Osteoblast (primary cell): ENCODE results near the gene TCF4. TPM values are rescaled to one million over a fixed set of nuclear protein-coding genes. Genes with fewer than 3 reads are reported as not detected.
A peak's percentile ranks its signal among the peaks of the same experiment; 100 is the strongest.

Source experiments
- DNase-seq: peaks from one replicate; pipeline ENCODE4 v3.0.0; 2011; ENCODE audit warnings: low spot score, mixed read lengths; ENCODE audit not compliant: insufficient read length; ENCODE audit errors: missing footprints
- H2AFZ ChIP-seq: 2 replicates; pipeline ENCODE4 v1.6.0; 2011; ENCODE audit warnings: mild to moderate bottlenecking, low read length
- H3K27ac ChIP-seq: 2 replicates; pipeline ENCODE4 v1.5.1; 2011; ENCODE audit warnings: mild to moderate bottlenecking, low read depth, low read length, moderate library complexity
- H3K27me3 ChIP-seq: 2 replicates; pipeline ENCODE4 v1.6.0; 2012; ENCODE audit warnings: mild to moderate bottlenecking, control low read depth, inconsistent platforms, low read length, moderate library complexity; ENCODE audit not compliant: insufficient read depth
- H3K36me3 ChIP-seq: 2 replicates; pipeline ENCODE4 v1.5.1; 2011; ENCODE audit warnings: mild to moderate bottlenecking, low read length, control low read depth, moderate library complexity; ENCODE audit not compliant: insufficient read depth
- H3K4me1 ChIP-seq: 2 replicates; pipeline ENCODE4 v1.5.1; 2011; ENCODE audit warnings: mild to moderate bottlenecking, low read length, control low read depth, moderate library complexity; ENCODE audit not compliant: insufficient read depth
- H3K4me2 ChIP-seq: 2 replicates; pipeline ENCODE4 v1.6.0; 2011; ENCODE audit warnings: mild to moderate bottlenecking, low read length; ENCODE audit not compliant: insufficient read depth
- H3K4me3 ChIP-seq: fragments of 200-600 bp; sonication (generic); 3 replicates; pipeline ENCODE4 v1.5.1; 2012; ENCODE audit warnings: mild to moderate bottlenecking, low read length, inconsistent platforms; ENCODE audit not compliant: insufficient read depth
- H3K79me2 ChIP-seq: 2 replicates; pipeline ENCODE4 v1.6.0; 2012; ENCODE audit warnings: mild to moderate bottlenecking, low read length, control low read depth, inconsistent platforms; ENCODE audit not compliant: insufficient read depth
- H3K9me3 ChIP-seq: 2 replicates; pipeline ENCODE4 v1.5.1; 2011; ENCODE audit warnings: low read depth, low read length, control low read depth
- H4K20me1 ChIP-seq: 2 replicates; pipeline ENCODE4 v1.6.0; 2012; ENCODE audit warnings: mild to moderate bottlenecking, low read length, control low read depth; ENCODE audit not compliant: insufficient read depth
- total RNA-seq: library from RNA; depleted of rRNA; stranded (reverse); fragments of >200 nt; gene quantifications from 2 replicates; pipeline ENCODE4 v1.2.3, GENCODE V29; 2012
- TF ChIP-seq, protein P1 (sequence below): IDR thresholded peaks from 2 replicates; pipeline ENCODE4 v1.5.1; 2011; ENCODE audit warnings: mild to moderate bottlenecking, low read depth, low read length, moderate library complexity; ENCODE audit errors: extremely low read depth

TCF4 gene
- total RNA-seq, 1 donor, result 87.2 TPM

DNA sequence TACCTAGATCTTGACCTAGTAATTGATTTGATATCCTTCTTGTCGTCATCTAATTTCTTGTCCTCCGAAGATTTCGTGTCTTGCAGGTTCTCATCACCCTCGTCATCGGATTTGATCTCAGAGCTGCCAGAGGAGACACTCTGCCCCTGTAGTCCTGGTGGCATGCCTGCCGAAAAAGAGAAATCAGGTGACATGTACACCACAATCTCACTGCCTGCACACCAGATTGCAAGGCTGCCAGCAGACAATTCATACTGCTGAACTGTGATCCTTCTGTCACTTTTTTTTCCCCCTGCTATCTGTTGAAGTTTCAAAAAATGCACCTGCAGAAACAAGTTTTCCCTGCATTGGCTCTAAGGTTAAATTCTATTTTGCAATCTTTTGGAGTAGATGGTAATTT, 355.5 kb downstream of the TCF4 start:
- Histone ChIP-seq H3K36me3 (peaks cover 42% of the 10 kb centered on the region), H3K27ac (no peak overlapping the region), H3K27me3 (no peaks in the 10 kb centered on the region), H3K9me3 (no peaks in the 10 kb centered on the region), H4K20me1 (peaks cover 3% of the 10 kb centered on the region), H3K4me1 (peaks cover 15% of the 10 kb centered on the region), H3K4me3 (no peak overlapping the region), H2AFZ (no peak overlapping the region), H3K4me2 (no peak overlapping the region), H3K79me2 (no peaks in the 10 kb centered on the region)
- DNase-seq, result no peak
- TF ChIP-seq, protein P1, sequence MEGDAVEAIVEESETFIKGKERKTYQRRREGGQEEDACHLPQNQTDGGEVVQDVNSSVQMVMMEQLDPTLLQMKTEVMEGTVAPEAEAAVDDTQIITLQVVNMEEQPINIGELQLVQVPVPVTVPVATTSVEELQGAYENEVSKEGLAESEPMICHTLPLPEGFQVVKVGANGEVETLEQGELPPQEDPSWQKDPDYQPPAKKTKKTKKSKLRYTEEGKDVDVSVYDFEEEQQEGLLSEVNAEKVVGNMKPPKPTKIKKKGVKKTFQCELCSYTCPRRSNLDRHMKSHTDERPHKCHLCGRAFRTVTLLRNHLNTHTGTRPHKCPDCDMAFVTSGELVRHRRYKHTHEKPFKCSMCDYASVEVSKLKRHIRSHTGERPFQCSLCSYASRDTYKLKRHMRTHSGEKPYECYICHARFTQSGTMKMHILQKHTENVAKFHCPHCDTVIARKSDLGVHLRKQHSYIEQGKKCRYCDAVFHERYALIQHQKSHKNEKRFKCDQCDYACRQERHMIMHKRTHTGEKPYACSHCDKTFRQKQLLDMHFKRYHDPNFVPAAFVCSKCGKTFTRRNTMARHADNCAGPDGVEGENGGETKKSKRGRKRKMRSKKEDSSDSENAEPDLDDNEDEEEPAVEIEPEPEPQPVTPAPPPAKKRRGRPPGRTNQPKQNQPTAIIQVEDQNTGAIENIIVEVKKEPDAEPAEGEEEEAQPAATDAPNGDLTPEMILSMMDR, result no peak

DNA sequence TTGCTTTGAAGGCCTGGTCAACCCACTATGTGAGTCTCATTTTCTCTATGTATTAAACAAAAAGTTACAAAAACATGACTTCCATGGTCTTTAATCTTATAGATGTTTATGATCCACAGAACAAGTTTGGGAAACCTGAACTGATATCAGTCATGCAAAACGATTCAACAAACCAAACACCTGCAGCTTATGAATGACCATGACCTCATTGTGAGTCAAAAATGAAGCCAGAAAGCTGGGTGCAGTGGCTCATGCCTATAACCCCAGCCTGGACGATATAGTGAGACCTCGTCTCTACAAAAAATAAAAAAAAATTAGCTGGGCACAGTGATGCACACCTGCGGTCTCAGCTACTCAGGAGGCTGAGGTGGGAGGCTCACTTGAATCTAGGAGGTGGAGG, 358.3 kb downstream of the TCF4 start:
- Histone ChIP-seq H3K27me3 (no peaks in the 10 kb centered on the region), H4K20me1 (peaks cover 3% of the 10 kb centered on the region), H2AFZ (no peak overlapping the region), H3K36me3 (peaks cover 45% of the 10 kb centered on the region), H3K4me3 (no peak overlapping the region), H3K9me3 (no peaks in the 10 kb centered on the region), H3K4me1 (peaks cover 10% of the 10 kb centered on the region), H3K79me2 (no peaks in the 10 kb centered on the region), H3K27ac (no peak overlapping the region), H3K4me2 (no peak overlapping the region)
- TF ChIP-seq, protein P1, result no peak
- no peak for DNase-seq

DNA sequence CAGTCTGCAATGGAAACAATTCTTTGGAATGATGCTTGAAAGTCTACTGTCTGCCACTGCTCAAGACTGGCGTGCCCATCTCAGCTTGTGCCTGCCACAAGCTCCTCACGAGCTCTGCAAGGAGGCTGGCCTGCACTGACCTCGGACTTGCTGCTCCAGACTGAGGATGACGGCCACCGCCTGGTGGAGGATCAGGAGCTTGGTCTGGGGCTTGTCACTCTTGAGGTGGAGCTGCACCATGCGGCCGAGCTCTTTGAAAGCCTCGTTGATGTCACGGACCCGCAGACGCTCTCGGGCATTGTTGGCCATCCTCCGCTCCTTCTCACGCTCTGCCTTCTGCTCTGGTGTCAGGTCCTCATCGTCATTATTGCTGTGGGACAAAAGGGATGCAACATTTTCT, 359.3 kb downstream of the TCF4 start:
- Histone ChIP-seq H3K4me1 (peaks cover 8% of the 10 kb centered on the region), H3K36me3 (peaks cover 45% of the 10 kb centered on the region), H3K9me3 (no peaks in the 10 kb centered on the region), H3K4me2 (no peak overlapping the region), H2AFZ (no peak overlapping the region), H3K79me2 (no peaks in the 10 kb centered on the region), H3K27ac (no peak overlapping the region), H4K20me1 (no peaks in the 10 kb centered on the region), H3K27me3 (no peaks in the 10 kb centered on the region), H3K4me3 (no peak overlapping the region)
- TF ChIP-seq, protein P1, result no peak
- DNase-seq, result no peak

DNA sequence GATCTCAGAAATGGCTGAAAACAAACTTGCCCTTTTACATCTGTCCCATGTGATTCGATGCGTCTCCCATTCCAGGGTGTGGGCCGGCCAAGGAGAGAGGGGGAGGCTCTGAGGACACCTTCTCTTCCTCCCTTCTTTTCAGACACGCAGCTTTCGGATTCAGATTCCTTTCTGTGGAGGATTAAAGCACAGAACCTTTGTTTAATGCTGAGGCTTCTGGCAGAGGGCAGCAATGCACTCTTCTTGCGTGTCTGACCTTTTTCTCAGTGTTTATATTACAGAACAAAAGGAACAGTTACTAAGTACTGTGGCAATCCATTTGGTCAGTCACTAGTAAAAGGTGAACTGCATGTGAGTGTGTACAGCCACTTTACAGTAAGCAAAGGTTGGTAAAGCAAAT, 359.8 kb downstream of the TCF4 start:
- TF ChIP-seq, protein P1, result no peak
- Histone ChIP-seq H3K27me3 (no peaks in the 10 kb centered on the region), H3K27ac (no peak overlapping the region), H3K4me3 (no peak overlapping the region), H3K4me2 (no peak overlapping the region), H3K36me3 (peaks cover 42% of the 10 kb centered on the region), H3K79me2 (no peaks in the 10 kb centered on the region), H2AFZ (no peak overlapping the region), H4K20me1 (no peaks in the 10 kb centered on the region), H3K9me3 (no peaks in the 10 kb centered on the region), H3K4me1 (peaks cover 8% of the 10 kb centered on the region)
- DNase-seq, result peak; percentile 14
